Measurements from ENCODE around the gene SCYL2. TPM values are rescaled to one million over a fixed set of nuclear protein-coding genes. Genes with fewer than 3 reads are reported as not detected.

Gene SCYL2
- total RNA-seq, 2 experiments from 2014 or later, result 21.9 to 25.4 TPM

DNA sequence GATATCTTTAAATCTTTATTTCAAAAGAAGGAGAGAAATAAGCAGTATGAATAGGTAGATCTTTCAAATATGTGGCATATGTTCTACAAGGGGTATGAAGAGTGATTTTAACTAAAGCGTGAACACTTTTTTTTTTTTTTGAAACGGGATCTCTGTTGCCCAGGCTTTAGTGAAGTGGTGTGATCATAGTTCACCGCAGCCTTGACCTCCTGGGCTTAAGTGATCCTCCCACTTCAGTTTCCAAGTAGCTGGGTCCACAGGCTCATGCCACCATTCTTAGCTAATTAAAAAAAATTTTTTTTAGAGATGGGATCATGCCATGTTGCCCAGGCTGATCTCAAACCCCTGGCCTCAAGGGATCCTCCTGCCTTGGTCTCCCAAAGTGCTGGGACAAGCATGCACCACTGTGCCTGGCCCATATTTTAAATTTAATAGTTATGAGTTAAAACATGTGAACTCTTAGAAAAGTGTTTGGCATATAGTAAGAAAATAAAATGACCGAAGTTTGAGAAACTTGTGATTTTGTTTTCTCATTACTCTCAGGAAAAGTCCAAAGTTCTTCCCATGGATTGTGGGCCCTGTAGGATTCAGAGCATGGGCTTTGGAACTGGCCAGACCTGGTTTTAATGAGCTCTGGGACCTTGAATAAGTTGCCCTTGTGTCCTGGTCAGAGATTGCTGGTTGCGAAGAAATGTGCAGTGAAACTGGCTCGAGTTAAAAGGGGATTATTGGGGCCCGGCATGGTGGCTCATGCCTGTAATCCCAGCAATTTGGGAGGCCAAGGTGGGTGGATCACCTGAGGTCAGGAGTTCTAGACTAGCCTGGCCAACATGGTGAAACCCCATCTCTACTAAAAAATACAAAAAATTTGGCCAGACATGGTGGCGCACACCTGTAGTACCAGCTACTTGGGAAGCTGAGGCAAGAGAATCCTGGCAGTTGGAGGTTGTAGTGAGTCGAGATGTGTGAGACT lies 116.9 kb downstream of the SCYL2 start:
- ChIA-PET POLR2A (no interaction called here), CTCF (no interaction called here)
- H3K4me3 Mint-ChIP-seq, result no peak overlapping the region
- DNase-seq (no peak), ATAC-seq (no peak)
- no peaks in the 10 kb centered on the region for H3K9me3 Mint-ChIP-seq
- H3K27ac Mint-ChIP-seq, result no peak overlapping the region
- H3K36me3 Mint-ChIP-seq (ENCODE audit: low read depth), result no peaks in the 10 kb centered on the region
- no peaks in the 10 kb centered on the region for H3K4me1 Mint-ChIP-seq (ENCODE audit: low read depth)
- peaks cover 4% of the 10 kb centered on the region for H3K27me3 Mint-ChIP-seq
- intact Hi-C loops (cut with micrococcal nuclease), result no loop called here
- TF ChIP-seq CTCF (IDR thresholded peaks at IDR 0.05), result no peak

- no peak overlapping the region for H3K4me3 Mint-ChIP-seq
- ChIA-PET POLR2A (no interaction called here), CTCF (interaction anchor here (0.9 kb wide), 1 partner anchor 20 kb away, joined by 3 read pairs; no protein-coding TSS in a partner anchor)
These were observed 117.6 kb downstream of the SCYL2 start for GRCh38 chr12:100384559-100384935.

GRCh38 chr12:100388382-100388781 lies 121.4 kb downstream of the SCYL2 start:
- H3K36me3 Mint-ChIP-seq (ENCODE audit: low read depth), result no peaks in the 10 kb centered on the region
- H3K4me1 Mint-ChIP-seq (ENCODE audit: low read depth), result no peaks in the 10 kb centered on the region
- intact Hi-C loops (cut with micrococcal nuclease), result no loop called here
- POLR2A ChIA-PET, result no interaction called here
- H3K9me3 Mint-ChIP-seq, result no peaks in the 10 kb centered on the region
- no peak for DNase-seq
- ATAC-seq, result no peak
- H3K4me3 Mint-ChIP-seq, result no peak overlapping the region
- peaks cover 10% of the 10 kb centered on the region for H3K27me3 Mint-ChIP-seq
- CTCF ChIA-PET, result interaction anchor here (1.0 kb wide), 1 partner anchor 16 kb away, joined by 3 read pairs; no protein-coding TSS in a partner anchor
- H3K27ac Mint-ChIP-seq, result no peak overlapping the region
- TF ChIP-seq CTCF (IDR thresholded peaks at IDR 0.05), result no peak

More at GRCh38 chr12:100384559-100384935, 117.6 kb downstream of the SCYL2 start:
- H3K9me3 Mint-ChIP-seq, result no peaks in the 10 kb centered on the region
- no peak for DNase-seq
- intact Hi-C loops (cut with micrococcal nuclease), result no loop called here
- ATAC-seq, result no peak
- no peak for TF ChIP-seq CTCF (IDR thresholded peaks at IDR 0.05)
- H3K36me3 Mint-ChIP-seq (ENCODE audit: low read depth), result no peaks in the 10 kb centered on the region
- peaks cover 4% of the 10 kb centered on the region for H3K27me3 Mint-ChIP-seq
- no peaks in the 10 kb centered on the region for H3K4me1 Mint-ChIP-seq (ENCODE audit: low read depth)
- no peak overlapping the region for H3K27ac Mint-ChIP-seq

Other genes with a start within 250 kb of the SCYL2 start
- 10 to 100 TPM; 39.6 to 41.3 TPM for gene BLTP3B, start 124.3 kb upstream of the SCYL2 start, total RNA-seq
- gene ACTR6, start 66.4 kb upstream of the SCYL2 start, total RNA-seq, result 10 to 100 TPM; 26.3 to 30.9 TPM
- gene DEPDC4, start 98 bp upstream of the SCYL2 start, total RNA-seq, result 1 to 10 TPM; 1.6 to 3.7 TPM
- not detected for gene SLC17A8, start 89.9 kb downstream of the SCYL2 start, total RNA-seq
- gene NR1H4, start 206.7 kb downstream of the SCYL2 start, total RNA-seq, result not detected

Data from activated CD8-positive, alpha-beta T cell treated with anti-CD3 and anti-CD28 coated beads for 36 hours (primary cell).